Ascending aorta (tissue), 2 donors: Measurements from ENCODE around the gene FBXO28. TPM values are rescaled to one million over a fixed set of nuclear protein-coding genes. Genes with fewer than 3 reads are reported as not detected.

Experiments used
- DNase-seq, 2 donors: peaks; one replicate each; pipeline ENCODE4 v3.0.0-alpha.2; 2019; ENCODE audit warnings: low spot score in 2 of 2
- H3K27ac ChIP-seq, 2 donors: fragments of 200-600 bp; sonication (generic); one replicate each; pipeline ENCODE4 v1.5.1; 2016 to 2017; ENCODE audit warnings: mild to moderate bottlenecking in 1 of 2
- H3K27me3 ChIP-seq: fragments of 200-600 bp; sonication (generic); one replicate; pipeline ENCODE4 v1.5.1; 2017
- H3K36me3 ChIP-seq, 2 donors: fragments of 200-600 bp; sonication (generic); one replicate each; pipeline ENCODE4 v1.5.1; 2016
- H3K4me1 ChIP-seq, 2 donors: fragments of 200-600 bp; sonication (generic); one replicate each; pipeline ENCODE4 v1.5.1; 2016 to 2017; ENCODE audit warnings: mild to moderate bottlenecking in 1 of 2
- H3K4me3 ChIP-seq, 2 donors: fragments of 200-600 bp; sonication (generic); one replicate each; pipeline ENCODE4 v1.5.1; 2016 to 2017; ENCODE audit warnings: mild to moderate bottlenecking in 1 of 2
- H3K9me3 ChIP-seq, 2 donors: fragments of 200-600 bp; sonication (generic); one replicate each; pipeline ENCODE4 v1.5.1; 2016
- intact Hi-C: fragments of 100-400 bp; cut with DNase I; formaldehyde crosslinking; loops from one replicate; pipeline ENCODE4 v1.15.1; 2023
- total RNA-seq: library from RNA; depleted of rRNA; stranded (reverse); fragments of >200 nt; gene quantifications from one replicate; pipeline ENCODE4 v1.1.0, GENCODE V29; 2016
- TF ChIP-seq, protein P1 (sequence below), 3 experiments: fragments of 200-600 bp in 2 of 3; fragments of 450-650 bp in 1 of 3; sonication (generic) in 2 of 3; IDR thresholded peaks; one replicate each; pipeline ENCODE4 v1.5.1; 2016 to 2019; ENCODE audit warnings: antibody characterized with exemption in 3 of 3, mild to moderate bottlenecking in 1 of 3, moderate library complexity in 1 of 3

FBXO28 gene
- total RNA-seq, 1 donor from 2014 or later = 4.8 TPM

DNA sequence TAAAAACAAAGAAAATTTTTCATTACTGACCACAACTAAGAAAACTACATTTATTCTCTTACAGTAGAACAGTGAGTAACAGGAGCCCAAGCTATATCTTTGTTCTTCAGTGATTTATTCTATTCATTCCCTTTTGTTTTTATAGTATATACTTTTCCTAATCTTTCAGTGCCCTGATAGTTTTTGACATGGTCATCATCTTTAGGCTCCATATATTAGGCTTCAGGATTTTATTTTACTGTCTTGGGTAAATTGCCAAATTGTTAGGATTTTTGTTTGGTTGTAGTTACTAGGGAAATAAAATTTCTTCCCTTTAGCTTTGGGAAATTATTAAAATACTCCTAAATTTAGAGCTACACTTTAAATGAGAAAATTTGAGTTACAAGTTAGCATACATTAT lies 10.3 kb downstream of the FBXO28 start:
- H3K27me3 ChIP-seq = no peaks in the 10 kb centered on the region
- TF ChIP-seq, protein P1, sequence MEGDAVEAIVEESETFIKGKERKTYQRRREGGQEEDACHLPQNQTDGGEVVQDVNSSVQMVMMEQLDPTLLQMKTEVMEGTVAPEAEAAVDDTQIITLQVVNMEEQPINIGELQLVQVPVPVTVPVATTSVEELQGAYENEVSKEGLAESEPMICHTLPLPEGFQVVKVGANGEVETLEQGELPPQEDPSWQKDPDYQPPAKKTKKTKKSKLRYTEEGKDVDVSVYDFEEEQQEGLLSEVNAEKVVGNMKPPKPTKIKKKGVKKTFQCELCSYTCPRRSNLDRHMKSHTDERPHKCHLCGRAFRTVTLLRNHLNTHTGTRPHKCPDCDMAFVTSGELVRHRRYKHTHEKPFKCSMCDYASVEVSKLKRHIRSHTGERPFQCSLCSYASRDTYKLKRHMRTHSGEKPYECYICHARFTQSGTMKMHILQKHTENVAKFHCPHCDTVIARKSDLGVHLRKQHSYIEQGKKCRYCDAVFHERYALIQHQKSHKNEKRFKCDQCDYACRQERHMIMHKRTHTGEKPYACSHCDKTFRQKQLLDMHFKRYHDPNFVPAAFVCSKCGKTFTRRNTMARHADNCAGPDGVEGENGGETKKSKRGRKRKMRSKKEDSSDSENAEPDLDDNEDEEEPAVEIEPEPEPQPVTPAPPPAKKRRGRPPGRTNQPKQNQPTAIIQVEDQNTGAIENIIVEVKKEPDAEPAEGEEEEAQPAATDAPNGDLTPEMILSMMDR (IDR thresholded peaks at IDR 0.05) = no peak
- H3K4me3 ChIP-seq = no peak overlapping the region
- H3K27ac ChIP-seq = no peak overlapping the region
- DNase-seq = no peak
- intact Hi-C loops = no loop called here
- no peaks in the 10 kb centered on the region for H3K4me1 ChIP-seq
- H3K9me3 ChIP-seq = no peaks in the 10 kb centered on the region
- no peaks in the 10 kb centered on the region for H3K36me3 ChIP-seq

DNA sequence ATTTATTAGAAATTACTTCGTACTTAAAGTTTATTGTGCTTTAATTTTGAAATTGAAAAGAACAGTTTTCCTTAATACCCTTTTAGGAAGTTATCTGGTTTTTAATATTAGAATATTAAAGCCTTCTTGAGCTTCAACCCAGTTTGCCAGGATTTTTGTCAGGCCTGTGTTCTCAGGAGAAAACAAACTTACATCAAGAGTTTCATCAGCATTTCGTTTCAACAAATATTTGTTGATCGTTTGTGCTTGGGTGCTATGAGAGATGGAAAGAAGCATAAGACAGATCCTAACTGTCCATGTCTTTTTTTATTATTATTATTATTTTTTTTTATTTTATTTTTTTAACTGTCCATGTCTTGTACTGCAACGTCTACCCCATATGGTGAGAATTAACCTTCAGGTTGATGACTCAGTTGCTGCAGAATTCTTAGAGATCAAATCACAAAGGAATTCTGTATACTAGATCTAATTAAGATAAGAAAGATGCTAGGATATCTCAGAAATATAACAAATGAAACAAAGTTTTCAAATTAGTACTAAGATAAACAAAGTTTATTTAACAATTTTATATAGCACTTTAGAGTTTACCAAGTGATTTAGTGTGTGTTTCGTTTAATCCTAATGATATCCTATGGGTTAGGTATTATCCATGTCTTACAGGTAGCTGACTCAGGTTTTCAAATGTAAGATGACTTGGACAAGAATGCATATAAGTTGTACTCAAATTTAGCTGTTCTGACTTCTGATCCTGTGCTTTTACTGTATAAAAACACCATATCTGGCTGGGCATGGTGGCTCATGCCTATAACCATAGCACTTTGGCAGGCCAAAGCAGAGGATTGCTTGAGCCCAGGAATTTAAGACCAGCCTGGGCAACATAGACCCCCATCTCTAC lies 14.3 kb downstream of the FBXO28 start:
- Histone ChIP-seq H3K4me1 (no peaks in the 10 kb centered on the region), H3K27ac (no peak overlapping the region), H3K36me3 (peaks cover 30 to 34% of the 10 kb centered on the region in 2 donors), H3K27me3 (no peaks in the 10 kb centered on the region), H3K4me3 (no peak overlapping the region), H3K9me3 (no peaks in the 10 kb centered on the region)
- intact Hi-C loops = no loop called here
- DNase-seq = no peak
- TF ChIP-seq, protein P1 (IDR thresholded peaks at IDR 0.05) = no peak

DNA sequence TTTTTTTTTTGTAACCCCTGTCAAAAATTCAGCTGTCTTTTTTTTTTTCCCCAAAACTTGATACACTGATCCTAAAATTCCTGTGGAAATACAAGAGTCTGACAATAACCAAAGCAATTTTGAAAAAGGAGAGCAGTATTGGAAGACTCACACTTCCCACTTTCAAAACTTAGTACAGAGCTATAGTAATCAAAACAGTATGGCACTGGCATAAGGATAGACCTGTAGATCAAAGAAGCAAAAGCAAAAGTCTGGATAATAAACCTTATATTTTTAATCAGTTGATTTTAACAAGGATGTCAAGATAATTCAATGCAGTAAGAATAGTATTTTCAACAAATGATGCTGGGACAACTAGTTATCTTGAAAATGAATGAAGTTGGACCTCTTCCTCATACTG lies 17.3 kb downstream of the FBXO28 start:
- no peaks in the 10 kb centered on the region for H3K27me3 ChIP-seq
- intact Hi-C loops = no loop called here
- no peak for DNase-seq
- no peaks in the 10 kb centered on the region for H3K4me1 ChIP-seq
- H3K4me3 ChIP-seq = no peak overlapping the region
- H3K27ac ChIP-seq = no peak overlapping the region
- no peaks in the 10 kb centered on the region for H3K9me3 ChIP-seq
- TF ChIP-seq, protein P1 (IDR thresholded peaks at IDR 0.05) = no peak
- peaks cover 37 to 38% of the 10 kb centered on the region in 2 donors for H3K36me3 ChIP-seq

DNA sequence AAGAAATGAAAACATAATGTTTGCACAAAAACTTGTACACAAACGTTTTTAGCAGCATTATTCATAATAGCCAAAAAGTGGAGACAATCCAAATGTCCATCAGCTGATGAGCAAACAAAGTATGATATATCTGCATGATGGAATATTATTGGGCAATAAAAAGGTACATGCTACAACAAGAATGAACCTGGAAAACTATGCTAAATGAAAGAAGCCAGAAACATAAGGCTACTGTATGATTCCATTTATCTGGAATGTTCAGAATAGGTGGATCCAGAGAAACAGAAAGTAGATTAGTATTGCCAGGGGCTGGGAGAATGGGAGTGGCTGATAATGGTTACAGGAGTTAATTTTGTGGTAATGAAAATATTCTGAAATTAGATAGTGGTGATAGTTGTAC lies 19.0 kb downstream of the FBXO28 start:
- no peak for DNase-seq
- Histone ChIP-seq H3K9me3 (no peaks in the 10 kb centered on the region), H3K4me3 (no peak overlapping the region), H3K27ac (no peak overlapping the region), H3K36me3 (peaks cover 40 to 49% of the 10 kb centered on the region in 2 donors), H3K27me3 (no peaks in the 10 kb centered on the region), H3K4me1 (no peaks in the 10 kb centered on the region)
- intact Hi-C loops = no loop called here
- TF ChIP-seq, protein P1 (IDR thresholded peaks at IDR 0.05) = no peak

DNA sequence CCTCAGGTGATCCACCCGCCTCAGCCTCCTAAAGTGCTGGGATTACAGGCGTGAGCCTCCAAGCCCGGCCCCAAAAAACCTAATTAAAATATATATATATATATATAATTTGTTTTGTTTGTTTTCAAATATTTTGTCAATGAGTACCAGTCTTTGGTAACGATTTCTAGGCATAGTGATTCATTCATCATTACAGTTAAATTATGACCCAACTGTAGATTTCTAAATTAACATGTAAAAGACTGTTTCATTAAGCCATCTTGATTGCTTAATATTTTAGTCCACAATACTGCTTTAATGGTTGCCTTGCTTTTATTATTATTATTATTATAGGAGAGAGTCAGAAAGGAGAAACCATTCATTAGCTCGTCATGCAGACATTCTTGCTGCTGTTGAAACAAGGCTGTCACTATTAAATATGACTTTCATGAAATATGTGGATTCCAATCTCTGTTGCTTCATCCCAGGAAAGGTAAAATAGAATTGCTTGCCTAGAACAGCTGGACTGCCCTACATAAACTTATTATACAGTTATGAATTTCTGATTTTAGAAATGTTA lies 19.9 kb downstream of the FBXO28 start:
- no peak for DNase-seq
- intact Hi-C loops = no loop called here
- TF ChIP-seq, protein P1 (IDR thresholded peaks at IDR 0.05) = no peak
- no peaks in the 10 kb centered on the region for H3K4me1 ChIP-seq
- peaks cover 42 to 56% of the 10 kb centered on the region in 2 donors for H3K36me3 ChIP-seq
- no peaks in the 10 kb centered on the region for H3K9me3 ChIP-seq
- H3K4me3 ChIP-seq = no peak overlapping the region
- H3K27me3 ChIP-seq = no peaks in the 10 kb centered on the region
- H3K27ac ChIP-seq = no peak overlapping the region
